Endothelial cell of umbilical vein (primary cell): ENCODE results near the gene TLE1. TPM values are rescaled to one million over a fixed set of nuclear protein-coding genes. Genes with fewer than 3 reads are reported as not detected.

Experiments
- BruUV-seq: library from RNA; stranded (reverse); fragments of 400-500 nt; replicated peaks from 2 replicates; lab custom pipeline; 2021; lab: Mats Ljungman, UMichigan
- CTCF ChIA-PET: fragments of 300-600, 350-600 bp; sonication (Branson Sonifier 250); formaldehyde crosslinking; loops from one replicate; lab custom pipeline; 2021; ENCODE audit warnings: antibody characterized with exemption, inconsistent platforms; lab: Charles Lee
- POLR2A ChIA-PET: fragments of 300-600, 350-600 bp; sonication (Branson Sonifier 250); formaldehyde crosslinking; loops from one replicate; lab custom pipeline; 2021; ENCODE audit warnings: antibody characterized with exemption, inconsistent platforms; lab: Charles Lee
- DNase-seq: peaks from one replicate; pipeline ENCODE4 v3.0.0-alpha.2; 2011; ENCODE audit warnings: low read depth, low spot score
- FAIRE-seq: peaks from 2 replicates; lab custom pipeline; 2011; peaks lifted over from hg19 to GRCh38; lab: Jason Lieb, UNC
- H2AFZ ChIP-seq: 2 replicates; pipeline ENCODE4 v1.6.0; 2012; ENCODE audit warnings: low read depth, low read length, control low read depth, inconsistent platforms
- H3K27ac ChIP-seq: 2 replicates; pipeline ENCODE4 v1.5.1; 2011; ENCODE audit warnings: low read depth, mild to moderate bottlenecking, control low read depth, low read length, moderate library complexity; ENCODE audit not compliant: insufficient read depth
- H3K27me3 ChIP-seq, 2 experiments: 2 replicates each; pipeline versions ENCODE4 v1.6.0 to v1.6.1; 2011; ENCODE audit warnings: low read length in 2 of 2, mixed read lengths in 1 of 2; ENCODE audit not compliant: control insufficient read depth in 2 of 2, insufficient read depth in 2 of 2
- H3K36me3 ChIP-seq, 2 experiments: 2 replicates in 1 of 2; 3 replicates in 1 of 2; pipeline ENCODE4 v1.5.1; 2011; ENCODE audit warnings: low read length in 2 of 2, mild to moderate bottlenecking in 1 of 2, moderate library complexity in 1 of 2; ENCODE audit not compliant: control insufficient read depth in 2 of 2, insufficient read depth in 2 of 2; ENCODE audit errors: extremely low read depth in 1 of 2
- H3K4me1 ChIP-seq: 3 replicates; pipeline ENCODE4 v1.5.1; 2011; ENCODE audit warnings: mild to moderate bottlenecking, low read length; ENCODE audit not compliant: control insufficient read depth, insufficient read depth; ENCODE audit errors: extremely low read depth
- H3K4me2 ChIP-seq: 2 replicates; pipeline ENCODE4 v1.6.1; 2011; ENCODE audit warnings: low read length, control low read depth, mixed read lengths; ENCODE audit not compliant: insufficient read depth
- H3K4me3 ChIP-seq, 3 experiments: fragments of 200-600 bp in 1 of 3; sonication (generic), shearing (Covaris generic) in 1 of 3; replicated peaks in 1 of 3; 2 replicates each; pipeline ENCODE4 v1.5.1; 2011 to 2016; ENCODE audit warnings: control low read depth in 3 of 3, low read length in 3 of 3, mild to moderate bottlenecking in 2 of 3, inconsistent platforms in 1 of 3, low read depth in 1 of 3, moderate library complexity in 1 of 3; ENCODE audit not compliant: insufficient read depth in 1 of 3
- H3K79me2 ChIP-seq: 2 replicates; pipeline ENCODE4 v1.6.0; 2012; ENCODE audit warnings: low read length, inconsistent platforms; ENCODE audit not compliant: control insufficient read depth, insufficient read depth
- H3K9ac ChIP-seq: replicated peaks from 2 replicates; pipeline ENCODE3; 2011; ENCODE audit warnings: low read length, control low read depth; ENCODE audit not compliant: insufficient read depth; ENCODE audit errors: extremely low read depth
- H3K9me1 ChIP-seq: replicated peaks from 3 replicates; pipeline ENCODE4 v1.6.0; 2011; ENCODE audit warnings: mild to moderate bottlenecking, low read length; ENCODE audit not compliant: control insufficient read depth, insufficient read depth; ENCODE audit errors: extremely low read depth
- H3K9me3 ChIP-seq: replicated peaks from 2 replicates; pipeline ENCODE4 v1.5.1; 2012; ENCODE audit warnings: low read length, inconsistent platforms; ENCODE audit not compliant: control insufficient read depth, insufficient read depth
- H4K20me1 ChIP-seq: replicated peaks from 2 replicates; pipeline ENCODE3; 2011; ENCODE audit warnings: mild to moderate bottlenecking, low read length; ENCODE audit not compliant: control insufficient read depth, insufficient read depth; ENCODE audit errors: extremely low read depth
- EZH2 ChIP-seq: IDR thresholded peaks from 2 replicates; pipeline ENCODE4 v1.6.1; 2012; ENCODE audit warnings: borderline replicate concordance, low read depth, mild to moderate bottlenecking, moderate library complexity, low read length, inconsistent platforms; ENCODE audit not compliant: severe bottlenecking
- FOS ChIP-seq: IDR thresholded peaks from 2 replicates; pipeline ENCODE4 v1.6.1; 2011; ENCODE audit warnings: mild to moderate bottlenecking, low read length, moderate library complexity, borderline replicate concordance; ENCODE audit not compliant: insufficient read depth
- GATA2 ChIP-seq: IDR thresholded peaks from 2 replicates; pipeline ENCODE4 v1.7.0; 2011; ENCODE audit warnings: low read depth, mild to moderate bottlenecking, moderate library complexity, mixed read lengths, low read length; ENCODE audit not compliant: insufficient read length, insufficient read depth
- JUN ChIP-seq: IDR thresholded peaks from 2 replicates; pipeline ENCODE4 v1.6.1; 2011; ENCODE audit warnings: borderline replicate concordance, low read depth; ENCODE audit not compliant: insufficient read length, insufficient read depth
- MYC ChIP-seq: IDR thresholded peaks from one replicate; pipeline ENCODE4 v1.6.1; 2011; ENCODE audit warnings: mild to moderate bottlenecking, low read depth, low read length
- POLR2A ChIP-seq: IDR thresholded peaks from 2 replicates; pipeline ENCODE4 v1.6.1; 2012; ENCODE audit warnings: low read depth, mild to moderate bottlenecking, control low read depth, low read length
- POLR2AphosphoS5 ChIP-seq: IDR thresholded peaks from 2 replicates; pipeline ENCODE4 v1.6.1; 2012; ENCODE audit warnings: low read depth, mild to moderate bottlenecking, control low read depth, low read length, moderate library complexity; ENCODE audit not compliant: insufficient read depth
- dilution Hi-C: fragments of 300-500 bp; cut with MboI; formaldehyde crosslinking; loops from one replicate; pipeline ENCODE4 v1.15.0; 2019; ENCODE audit warnings: low sequenced_read_pairs; ENCODE audit not compliant: extremely low pct_ligation_motif_present
- intact Hi-C: fragments of 100-400 bp; cut with micrococcal nuclease; formaldehyde crosslinking; loops from one replicate; pipeline ENCODE4 v1.10.0; 2022
- polyA plus RNA-seq, 4 experiments: library from polyadenylated mRNA; depleted of rRNA in 3 of 4; stranded (reverse) in 3 of 4; unstranded in 1 of 4; fragments of >200 nt; gene quantifications; 2 replicates each; pipeline versions ENCODE4 v1.2.1 to v1.2.3, GENCODE V29; 2011 to 2012; ENCODE audit warnings: missing spikeins in 1 of 4
- total RNA-seq: library from RNA; stranded (reverse); gene quantifications from 2 replicates; pipeline ENCODE4 v1.2.3, GENCODE V29; 2021
- TF ChIP-seq, protein P1 (sequence below), 2 donors: IDR thresholded peaks; 1 replicate in 1 of 2; 2 replicates in 1 of 2; pipeline ENCODE4 v1.5.1; 2011; ENCODE audit warnings: low read length in 2 of 2, mild to moderate bottlenecking in 2 of 2, moderate library complexity in 2 of 2, control low read depth in 1 of 2, inconsistent platforms in 1 of 2, low read depth in 1 of 2; ENCODE audit not compliant: insufficient read depth in 1 of 2; ENCODE audit errors: extremely low read depth in 1 of 2
- TF ChIP-seq, protein P2 (sequence below): IDR thresholded peaks from 2 replicates; pipeline ENCODE4 v1.6.1; 2011; ENCODE audit not compliant: insufficient read depth, insufficient read length

Gene TLE1
- total and polyA plus RNA-seq, 2 donors (not counting 3 experiments of a cell fraction or from before 2014, with no cell fraction given): 55.0 to 58.2 TPM

DNA sequence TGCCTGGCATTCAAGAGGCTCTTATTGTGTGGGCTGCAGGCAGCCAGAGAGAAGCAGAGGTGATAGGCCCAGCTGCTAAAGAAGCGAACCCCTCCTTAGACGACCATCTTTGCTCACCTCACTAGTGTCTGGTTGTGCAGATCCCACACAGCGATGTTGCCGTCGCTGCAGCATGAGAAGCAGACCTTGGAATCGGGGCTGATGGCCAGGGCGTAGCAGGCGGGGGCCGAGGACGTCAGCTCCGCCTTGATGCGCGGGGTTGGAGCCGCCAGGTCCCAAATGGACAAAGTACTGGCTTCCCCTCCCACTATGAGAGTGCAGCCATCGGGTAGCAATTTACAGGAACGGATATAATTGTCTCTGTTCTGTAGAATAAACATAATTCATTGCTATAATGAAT is 98.7 kb downstream of the TLE1 start:
- TF ChIP-seq FOS: no peak
- TF ChIP-seq POLR2AphosphoS5: no peak
- TF ChIP-seq, protein P1, sequence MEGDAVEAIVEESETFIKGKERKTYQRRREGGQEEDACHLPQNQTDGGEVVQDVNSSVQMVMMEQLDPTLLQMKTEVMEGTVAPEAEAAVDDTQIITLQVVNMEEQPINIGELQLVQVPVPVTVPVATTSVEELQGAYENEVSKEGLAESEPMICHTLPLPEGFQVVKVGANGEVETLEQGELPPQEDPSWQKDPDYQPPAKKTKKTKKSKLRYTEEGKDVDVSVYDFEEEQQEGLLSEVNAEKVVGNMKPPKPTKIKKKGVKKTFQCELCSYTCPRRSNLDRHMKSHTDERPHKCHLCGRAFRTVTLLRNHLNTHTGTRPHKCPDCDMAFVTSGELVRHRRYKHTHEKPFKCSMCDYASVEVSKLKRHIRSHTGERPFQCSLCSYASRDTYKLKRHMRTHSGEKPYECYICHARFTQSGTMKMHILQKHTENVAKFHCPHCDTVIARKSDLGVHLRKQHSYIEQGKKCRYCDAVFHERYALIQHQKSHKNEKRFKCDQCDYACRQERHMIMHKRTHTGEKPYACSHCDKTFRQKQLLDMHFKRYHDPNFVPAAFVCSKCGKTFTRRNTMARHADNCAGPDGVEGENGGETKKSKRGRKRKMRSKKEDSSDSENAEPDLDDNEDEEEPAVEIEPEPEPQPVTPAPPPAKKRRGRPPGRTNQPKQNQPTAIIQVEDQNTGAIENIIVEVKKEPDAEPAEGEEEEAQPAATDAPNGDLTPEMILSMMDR (IDR thresholded peaks at IDR 0.05; ENCODE audit: extremely low read depth in 1 of 2, insufficient read depth in 1 of 2, low read depth in 1 of 2, low read length in 2 of 2): no peak
- no peak for TF ChIP-seq POLR2A
- TF ChIP-seq, protein P2, sequence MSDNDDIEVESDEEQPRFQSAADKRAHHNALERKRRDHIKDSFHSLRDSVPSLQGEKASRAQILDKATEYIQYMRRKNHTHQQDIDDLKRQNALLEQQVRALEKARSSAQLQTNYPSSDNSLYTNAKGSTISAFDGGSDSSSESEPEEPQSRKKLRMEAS: no peak
- TF ChIP-seq EZH2: no peak
- no peak for TF ChIP-seq JUN
- no peak for TF ChIP-seq GATA2
- TF ChIP-seq MYC: no peak
- Histone ChIP-seq H3K9ac (no peak overlapping the region), H3K4me1 (peaks cover 29% of the 10 kb centered on the region), H3K9me1 (no peaks in the 10 kb centered on the region), H3K4me2 (no peak overlapping the region), H3K4me3 (no peak overlapping the region), H3K27me3 (no peaks in the 10 kb centered on the region), H4K20me1 (no peaks in the 10 kb centered on the region), H2AFZ (no peak overlapping the region), H3K9me3 (no peaks in the 10 kb centered on the region), H3K79me2 (no peaks in the 10 kb centered on the region), H3K36me3 (peaks cover 0 to 8% of the 10 kb centered on the region in 2 experiments), H3K27ac (no peak overlapping the region)
- intact Hi-C loops (no loop called here), dilution Hi-C loops (no loop called here)
- no TSS peak for BruUV-seq
- FAIRE-seq: no peak
- ChIA-PET CTCF (interaction anchor here (1.2 kb wide), 1 partner anchor 68 kb away, joined by 3 read pairs; no protein-coding TSS in a partner anchor), POLR2A (interaction anchor here (0.6 kb wide), 1 partner anchor 7 kb away, joined by 9 read pairs; no protein-coding TSS in a partner anchor)
- DNase-seq: no peak
